Neural cell (in vitro differentiated cells): ENCODE measurements around the gene MPND. TPM values are rescaled to one million over a fixed set of nuclear protein-coding genes. Genes with fewer than 3 reads are reported as not detected.

Experiments used
- H2AFZ ChIP-seq: fragments of 200-600, 300-800 bp; sonication (generic), shearing (Covaris generic); 2 replicates; pipeline ENCODE4 v1.6.0; 2014; ENCODE audit warnings: low read depth, mild to moderate bottlenecking, antibody characterized with exemption, low read length, moderate library complexity
- H3F3A ChIP-seq: fragments of 200-600 bp; shearing (Covaris generic); 2 replicates; pipeline ENCODE4 v1.6.1; 2016; ENCODE audit warnings: mild to moderate bottlenecking, moderate library complexity, mixed read lengths, antibody characterized with exemption, low read length; ENCODE audit not compliant: insufficient read depth, poor library complexity, severe bottlenecking
- H3K27ac ChIP-seq: fragments of 200-600, 300-800 bp; sonication (generic), shearing (Covaris generic); 2 replicates; pipeline ENCODE4 v1.5.1; 2014; ENCODE audit warnings: mild to moderate bottlenecking, low read length, moderate library complexity
- H3K27me3 ChIP-seq: fragments of 300-800, 200-600 bp; sonication (generic), shearing (Covaris generic); 2 replicates; pipeline ENCODE4 v1.6.0; 2014; ENCODE audit warnings: mild to moderate bottlenecking, low read depth, low read length, moderate library complexity; ENCODE audit not compliant: insufficient read depth
- H3K36me3 ChIP-seq: fragments of 300-800, 200-600 bp; sonication (generic), shearing (Covaris generic); 2 replicates; pipeline ENCODE4 v1.5.1; 2014; ENCODE audit warnings: mild to moderate bottlenecking, antibody characterized with exemption, low read length, moderate library complexity; ENCODE audit not compliant: insufficient read depth
- H3K4me2 ChIP-seq: fragments of 300-800, 200-600 bp; sonication (generic), shearing (Covaris generic); 2 replicates; pipeline ENCODE4 v1.6.0; 2014; ENCODE audit warnings: mild to moderate bottlenecking, low read length
- H3K4me3 ChIP-seq: fragments of 300-800, 200-600 bp; sonication (generic), shearing (Covaris generic); 2 replicates; pipeline ENCODE4 v1.5.1; 2014; ENCODE audit warnings: mild to moderate bottlenecking, low read length, moderate library complexity
- H3K79me2 ChIP-seq: fragments of 200-600 bp; shearing (Covaris generic); replicated peaks from 2 replicates; pipeline ENCODE4 v1.6.0; 2014; ENCODE audit warnings: mild to moderate bottlenecking, low read length, moderate library complexity; ENCODE audit not compliant: insufficient read depth
- H3K9ac ChIP-seq: fragments of 300-800, 200-600 bp; sonication (generic), shearing (Covaris generic); 2 replicates; pipeline ENCODE4 v1.6.1; 2016; ENCODE audit warnings: mild to moderate bottlenecking, low read length, mixed read lengths
- H3K9me2 ChIP-seq: fragments of 200-600 bp; shearing (Covaris generic); 2 replicates; pipeline ENCODE4 v1.6.1; 2016; ENCODE audit warnings: mild to moderate bottlenecking, low read length, mixed read lengths; ENCODE audit not compliant: insufficient read depth
- H3K9me3 ChIP-seq: fragments of 200-600, 300-800 bp; sonication (generic), shearing (Covaris generic); 2 replicates; pipeline ENCODE4 v1.6.1; 2016; ENCODE audit warnings: mild to moderate bottlenecking, mixed run types, low read length, moderate library complexity, mixed read lengths
- H4K20me1 ChIP-seq: fragments of 200-600 bp; shearing (Covaris generic); 2 replicates; pipeline ENCODE4 v1.6.1; 2016; ENCODE audit warnings: mild to moderate bottlenecking, mixed run types; ENCODE audit not compliant: insufficient read depth
- EP300 ChIP-seq: fragments of 450-650 bp; conservative IDR thresholded peaks from 2 replicates; pipeline ENCODE4 v1.6.1; 2014; ENCODE audit warnings: antibody characterized with exemption, mild to moderate bottlenecking, moderate library complexity; ENCODE audit not compliant: poor library complexity, severe bottlenecking
- EZH2 ChIP-seq: fragments of 200-600, 300-800 bp; shearing (Covaris generic), sonication (generic); IDR thresholded peaks from 2 replicates; pipeline ENCODE4 v1.6.1; 2014; ENCODE audit warnings: antibody characterized with exemption, low read length, borderline replicate concordance, mild to moderate bottlenecking; ENCODE audit not compliant: insufficient read depth, poor library complexity, severe bottlenecking
- MXI1 ChIP-seq: fragments of 450-650 bp; conservative IDR thresholded peaks from 2 replicates; pipeline ENCODE4 v1.6.1; 2014; ENCODE audit warnings: antibody characterized with exemption, mild to moderate bottlenecking; ENCODE audit not compliant: poor library complexity, severe bottlenecking
- POLR2AphosphoS5 ChIP-seq: IDR thresholded peaks from 2 replicates; pipeline ENCODE4 v1.6.1; 2012
- RAD21 ChIP-seq: fragments of 450-650 bp; conservative IDR thresholded peaks from 2 replicates; pipeline ENCODE4 v1.6.1; 2014; ENCODE audit warnings: antibody characterized with exemption, mild to moderate bottlenecking, moderate library complexity
- SMC3 ChIP-seq: fragments of 450-650 bp; conservative IDR thresholded peaks from 2 replicates; pipeline ENCODE4 v1.6.1; 2014; ENCODE audit warnings: antibody characterized with exemption, mild to moderate bottlenecking, moderate library complexity; ENCODE audit not compliant: poor library complexity
- TAF1 ChIP-seq: IDR thresholded peaks from 2 replicates; pipeline ENCODE4 v1.6.1; 2012; ENCODE audit warnings: low read depth
- polyA plus RNA-seq: library from polyadenylated mRNA; depleted of rRNA; stranded (reverse); fragments of >200 nt; gene quantifications from 2 replicates; pipeline ENCODE4 v1.2.3, GENCODE V29; 2014
- TF ChIP-seq, protein P1 (sequence below): IDR thresholded peaks from 2 replicates; pipeline ENCODE4 v1.6.1; 2012; ENCODE audit warnings: borderline replicate concordance
- TF ChIP-seq, protein P2 (sequence below): fragments of 450-650 bp; IDR thresholded peaks from 2 replicates; pipeline ENCODE4 v1.5.1; 2014; ENCODE audit warnings: antibody characterized with exemption, mild to moderate bottlenecking, moderate library complexity; ENCODE audit not compliant: poor library complexity, severe bottlenecking

Gene MPND
- polyA plus RNA-seq, 1 donor from 2014 or later = 34.8 TPM

DNA sequence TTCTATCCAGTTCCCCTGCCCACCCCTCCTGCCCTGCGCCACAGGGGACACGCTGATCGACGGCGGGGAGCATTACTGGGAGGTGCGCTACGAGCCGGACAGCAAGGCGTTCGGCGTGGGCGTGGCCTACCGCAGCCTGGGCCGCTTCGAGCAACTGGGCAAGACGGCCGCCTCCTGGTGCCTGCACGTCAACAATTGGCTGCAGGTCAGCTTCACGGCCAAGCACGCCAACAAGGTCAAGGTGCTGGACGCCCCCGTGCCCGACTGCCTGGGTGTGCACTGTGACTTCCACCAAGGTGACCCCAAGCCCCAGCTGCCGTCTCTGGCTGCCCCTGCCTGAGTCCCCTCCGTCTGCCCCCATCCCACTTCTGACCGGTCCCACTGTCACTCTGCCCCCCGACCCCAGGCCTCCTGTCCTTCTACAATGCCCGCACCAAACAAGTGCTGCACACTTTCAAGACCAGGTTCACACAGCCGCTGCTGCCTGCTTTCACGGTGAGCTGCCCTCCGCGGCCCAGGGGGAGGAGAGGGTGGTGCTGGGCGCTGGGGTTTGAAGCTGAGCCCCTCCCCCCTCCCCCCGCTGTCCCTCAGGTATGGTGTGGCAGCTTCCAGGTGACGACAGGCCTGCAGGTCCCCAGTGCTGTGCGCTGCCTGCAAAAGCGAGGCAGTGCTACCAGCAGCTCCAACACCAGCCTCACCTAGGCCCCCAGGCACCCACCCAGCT lies 20.3 kb upstream of the MPND start:
- TF ChIP-seq MXI1 = no peak
- TF ChIP-seq EP300 = no peak
- TF ChIP-seq EZH2 = no peak
- no peak for TF ChIP-seq TAF1
- TF ChIP-seq, protein P1, sequence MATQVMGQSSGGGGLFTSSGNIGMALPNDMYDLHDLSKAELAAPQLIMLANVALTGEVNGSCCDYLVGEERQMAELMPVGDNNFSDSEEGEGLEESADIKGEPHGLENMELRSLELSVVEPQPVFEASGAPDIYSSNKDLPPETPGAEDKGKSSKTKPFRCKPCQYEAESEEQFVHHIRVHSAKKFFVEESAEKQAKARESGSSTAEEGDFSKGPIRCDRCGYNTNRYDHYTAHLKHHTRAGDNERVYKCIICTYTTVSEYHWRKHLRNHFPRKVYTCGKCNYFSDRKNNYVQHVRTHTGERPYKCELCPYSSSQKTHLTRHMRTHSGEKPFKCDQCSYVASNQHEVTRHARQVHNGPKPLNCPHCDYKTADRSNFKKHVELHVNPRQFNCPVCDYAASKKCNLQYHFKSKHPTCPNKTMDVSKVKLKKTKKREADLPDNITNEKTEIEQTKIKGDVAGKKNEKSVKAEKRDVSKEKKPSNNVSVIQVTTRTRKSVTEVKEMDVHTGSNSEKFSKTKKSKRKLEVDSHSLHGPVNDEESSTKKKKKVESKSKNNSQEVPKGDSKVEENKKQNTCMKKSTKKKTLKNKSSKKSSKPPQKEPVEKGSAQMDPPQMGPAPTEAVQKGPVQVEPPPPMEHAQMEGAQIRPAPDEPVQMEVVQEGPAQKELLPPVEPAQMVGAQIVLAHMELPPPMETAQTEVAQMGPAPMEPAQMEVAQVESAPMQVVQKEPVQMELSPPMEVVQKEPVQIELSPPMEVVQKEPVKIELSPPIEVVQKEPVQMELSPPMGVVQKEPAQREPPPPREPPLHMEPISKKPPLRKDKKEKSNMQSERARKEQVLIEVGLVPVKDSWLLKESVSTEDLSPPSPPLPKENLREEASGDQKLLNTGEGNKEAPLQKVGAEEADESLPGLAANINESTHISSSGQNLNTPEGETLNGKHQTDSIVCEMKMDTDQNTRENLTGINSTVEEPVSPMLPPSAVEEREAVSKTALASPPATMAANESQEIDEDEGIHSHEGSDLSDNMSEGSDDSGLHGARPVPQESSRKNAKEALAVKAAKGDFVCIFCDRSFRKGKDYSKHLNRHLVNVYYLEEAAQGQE = no peak
- TF ChIP-seq SMC3 = no peak
- TF ChIP-seq, protein P2, sequence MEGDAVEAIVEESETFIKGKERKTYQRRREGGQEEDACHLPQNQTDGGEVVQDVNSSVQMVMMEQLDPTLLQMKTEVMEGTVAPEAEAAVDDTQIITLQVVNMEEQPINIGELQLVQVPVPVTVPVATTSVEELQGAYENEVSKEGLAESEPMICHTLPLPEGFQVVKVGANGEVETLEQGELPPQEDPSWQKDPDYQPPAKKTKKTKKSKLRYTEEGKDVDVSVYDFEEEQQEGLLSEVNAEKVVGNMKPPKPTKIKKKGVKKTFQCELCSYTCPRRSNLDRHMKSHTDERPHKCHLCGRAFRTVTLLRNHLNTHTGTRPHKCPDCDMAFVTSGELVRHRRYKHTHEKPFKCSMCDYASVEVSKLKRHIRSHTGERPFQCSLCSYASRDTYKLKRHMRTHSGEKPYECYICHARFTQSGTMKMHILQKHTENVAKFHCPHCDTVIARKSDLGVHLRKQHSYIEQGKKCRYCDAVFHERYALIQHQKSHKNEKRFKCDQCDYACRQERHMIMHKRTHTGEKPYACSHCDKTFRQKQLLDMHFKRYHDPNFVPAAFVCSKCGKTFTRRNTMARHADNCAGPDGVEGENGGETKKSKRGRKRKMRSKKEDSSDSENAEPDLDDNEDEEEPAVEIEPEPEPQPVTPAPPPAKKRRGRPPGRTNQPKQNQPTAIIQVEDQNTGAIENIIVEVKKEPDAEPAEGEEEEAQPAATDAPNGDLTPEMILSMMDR = no peak
- no peak for TF ChIP-seq RAD21
- no peak for TF ChIP-seq POLR2AphosphoS5
- Histone ChIP-seq H3K27me3 (peaks cover 9% of the 10 kb centered on the region), H4K20me1 (no peaks in the 10 kb centered on the region), H3K4me3 (no peak overlapping the region), H2AFZ (no peak overlapping the region), H3K27ac (no peak overlapping the region), H3K4me2 (no peak overlapping the region), H3F3A (no peaks in the 10 kb centered on the region), H3K79me2 (no peaks in the 10 kb centered on the region), H3K9me3 (no peaks in the 10 kb centered on the region), H3K36me3 (peaks cover 9% of the 10 kb centered on the region), H3K9ac (no peak overlapping the region), H3K9me2 (no peaks in the 10 kb centered on the region)

DNA sequence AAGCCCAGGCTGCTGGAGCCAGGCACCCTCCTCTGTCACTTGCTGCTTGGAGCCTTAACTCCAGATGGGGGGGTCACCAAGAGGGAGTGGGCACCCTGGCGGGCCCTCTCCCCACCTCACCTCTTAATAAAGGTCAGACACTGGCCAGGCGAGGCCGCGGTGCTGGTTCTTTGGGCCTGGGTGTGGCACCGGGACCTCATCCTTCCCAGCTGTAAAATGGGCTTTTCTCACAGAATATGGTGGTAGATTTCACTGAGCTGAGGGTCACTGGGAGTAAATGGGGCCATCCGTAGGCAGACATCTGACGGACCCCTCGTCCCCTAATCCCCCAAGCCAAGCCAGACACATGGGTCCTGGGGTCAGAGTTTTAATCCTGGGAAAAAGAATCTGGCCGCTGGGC lies 19.7 kb upstream of the MPND start:
- Histone ChIP-seq H3K36me3 (peaks cover 3% of the 10 kb centered on the region), H3F3A (no peaks in the 10 kb centered on the region), H3K9me2 (no peaks in the 10 kb centered on the region), H3K9me3 (no peaks in the 10 kb centered on the region), H3K79me2 (no peaks in the 10 kb centered on the region), H4K20me1 (no peaks in the 10 kb centered on the region), H2AFZ (no peak overlapping the region), H3K4me3 (no peak overlapping the region), H3K27me3 (peaks cover 9% of the 10 kb centered on the region), H3K27ac (no peak overlapping the region), H3K4me2 (no peak overlapping the region), H3K9ac (no peak overlapping the region)
- TF ChIP-seq MXI1 (no peak), RAD21 (no peak), POLR2AphosphoS5 (no peak), SMC3 (no peak), EP300 (no peak), TAF1 (no peak), EZH2 (no peak)
- TF ChIP-seq, protein P2 = no peak
- TF ChIP-seq, protein P1 = no peak
